CD4-positive, alpha-beta T cell treated with Interleukin-6 for 4 hours (primary cell): ENCODE data around the gene KXD1.

Source experiments
- DNase-seq: peaks from one replicate; pipeline ENCODE4 v3.0.0-alpha.2; 2020; ENCODE audit warnings: mixed read lengths

The KXD1 gene

GRCh38 chr19:18618236-18618635, 60.6 kb downstream of the KXD1 start:
- DNase-seq: no peak
